NCI-H1048 (cell line): ENCODE data around the gene PBX2.
"Not testable (repeated sequence)": the region's sequence is repeated elsewhere in the genome, so short reads cannot be mapped to it uniquely, and the experiment has no call there.

Source experiments
- DNase-seq: peaks from one replicate; lab custom pipeline; 2025; lab: John Stamatoyannopoulos, UW

Gene PBX2

GRCh38 chr6:32190054-32190851 is at the start of gene PBX2:
PBX2 (minus strand) TSS chr6:32190202; CDS start chr6:32189915, 287 bp downstream.
- no peak for DNase-seq

DNA sequence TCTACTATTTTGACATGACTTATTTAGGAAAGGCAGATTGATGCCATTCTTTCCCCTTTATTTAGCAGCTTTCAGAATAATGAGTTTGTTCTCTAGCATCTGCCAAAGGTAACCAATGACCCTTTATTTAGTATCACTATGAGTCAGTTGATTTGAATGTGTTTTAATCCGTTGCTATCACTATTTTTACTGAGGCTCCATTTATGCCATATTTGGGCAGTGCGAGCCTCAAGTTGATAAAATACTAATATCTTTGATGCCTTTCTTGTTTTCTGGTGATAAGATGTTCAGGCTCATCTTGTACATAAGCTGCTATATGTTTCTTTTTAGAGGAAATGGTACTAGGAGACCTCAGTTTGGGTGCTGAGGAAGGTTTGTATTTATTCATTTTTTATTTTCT is 49.5 kb upstream of the PBX2 start:
- no peak for DNase-seq

DNA sequence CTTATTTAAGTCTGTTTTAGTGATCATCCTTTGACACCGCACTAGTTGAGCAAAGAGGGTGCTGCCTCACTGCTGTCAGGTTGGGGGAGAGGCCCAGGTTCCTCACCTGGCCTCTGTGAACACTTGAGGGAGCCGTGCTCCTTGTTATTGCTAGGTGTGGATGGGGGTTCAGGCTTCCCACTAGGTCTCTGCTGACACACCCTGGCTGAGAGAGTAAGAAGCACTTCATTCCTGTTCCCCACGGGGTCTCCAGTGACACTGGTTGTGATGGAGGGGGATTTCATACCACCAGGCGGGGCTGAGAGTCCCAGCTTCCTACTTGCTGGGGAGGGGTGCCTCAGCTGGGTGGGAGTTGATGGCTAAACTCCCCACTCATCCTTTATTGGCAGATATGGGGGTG is 44.9 kb upstream of the PBX2 start:
- DNase-seq: no peak

DNA sequence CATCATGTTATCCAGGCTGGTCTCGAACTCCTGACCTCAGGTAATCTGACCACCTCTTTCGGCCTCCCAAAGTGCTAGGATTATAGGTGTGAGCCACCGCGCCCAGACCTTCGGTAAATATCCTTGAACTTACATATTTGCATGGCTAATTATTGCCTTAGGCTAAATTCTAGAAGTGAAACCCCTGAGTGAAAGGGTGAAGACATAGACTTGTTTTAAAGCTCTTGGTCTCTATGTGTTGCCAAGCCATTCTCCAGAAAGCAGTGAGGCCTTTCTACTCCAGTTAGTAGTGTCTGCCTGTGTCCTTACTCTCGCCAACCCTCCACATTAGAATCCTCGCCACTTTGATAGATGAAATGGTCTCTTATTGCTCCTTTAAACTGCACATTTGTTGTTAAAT is 36.4 kb upstream of the PBX2 start:
- no peak for DNase-seq

GRCh38 chr6:32224696-32225095 is 34.7 kb upstream of the PBX2 start:
- no peak for DNase-seq

DNA sequence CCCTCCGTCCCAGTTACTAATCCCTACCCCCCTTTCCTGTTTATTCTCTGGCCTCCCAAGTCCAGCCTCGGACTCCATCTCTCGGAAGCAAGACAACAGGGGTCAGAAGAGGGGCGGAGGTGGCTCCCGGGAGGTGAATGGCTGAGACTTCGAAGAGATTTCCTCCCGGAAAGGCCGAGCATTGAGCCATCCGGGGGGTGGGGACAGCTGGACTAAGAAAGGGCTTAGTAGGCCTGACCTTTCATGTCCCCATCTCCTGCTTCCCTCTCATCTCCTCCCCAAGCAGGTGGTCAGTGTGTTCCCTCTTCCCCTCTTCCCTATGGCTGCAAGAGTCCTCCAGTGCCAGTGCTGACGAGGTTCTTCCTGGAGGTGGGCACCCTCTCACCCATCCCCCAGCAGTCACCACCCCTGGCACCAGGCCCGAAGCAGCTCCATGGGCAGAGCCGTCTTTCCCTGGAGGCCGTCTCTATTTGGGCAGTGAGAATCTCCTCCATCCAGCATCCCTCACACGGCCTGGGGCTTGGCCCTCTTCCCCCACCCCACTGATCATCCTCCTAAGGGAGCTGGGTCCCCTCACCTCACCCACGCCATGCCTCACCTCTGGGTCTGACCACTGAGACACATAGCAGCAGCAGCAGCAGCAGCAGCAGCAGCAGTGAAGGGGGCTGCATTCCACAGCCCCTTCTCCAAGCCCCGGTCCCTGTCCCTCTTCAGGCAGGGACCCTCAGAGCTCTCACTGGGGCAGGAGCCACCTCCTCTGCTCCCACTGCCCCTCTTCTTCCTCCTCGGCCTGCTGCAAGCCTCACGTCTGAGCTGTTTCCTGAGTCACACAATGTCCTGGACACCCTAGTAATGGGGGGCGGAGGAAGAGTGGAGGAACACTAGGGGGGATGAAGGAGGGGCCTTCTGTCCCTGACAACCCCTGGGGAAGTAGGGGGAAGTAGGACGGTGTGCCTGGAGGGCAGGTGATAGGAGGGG is 33.5 kb upstream of the PBX2 start, which contains the start of gene NOTCH4:
Gene NOTCH4 (minus strand): TSS at position 810 of the 978 bp plus-strand sequence. CDS start 139 bp downstream, at position 671.
- DNase-seq: no peak

GRCh38 chr6:32222333-32223230 is 32.6 kb upstream of the PBX2 start:
- no peak for DNase-seq

DNA sequence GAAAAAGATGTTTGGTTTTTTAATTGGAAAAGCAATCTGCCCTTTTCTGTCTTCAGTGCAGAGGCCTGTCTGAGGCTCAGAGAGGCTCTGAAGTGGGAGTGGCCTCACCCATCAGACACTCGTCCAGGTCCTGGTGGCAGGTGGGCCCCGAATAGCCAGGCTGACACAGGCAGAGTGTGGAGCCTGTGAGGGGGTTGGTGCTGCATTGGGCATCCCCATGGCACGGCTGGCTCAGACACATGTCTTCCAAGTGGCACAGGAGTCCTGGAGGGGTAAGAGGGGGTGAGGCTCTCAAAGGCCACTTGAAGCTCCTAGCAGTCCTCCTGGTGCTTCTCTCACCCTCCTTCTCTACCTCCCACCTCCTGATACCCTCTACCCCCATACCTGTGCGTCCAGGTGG is 30.0 kb upstream of the PBX2 start:
- no peak for DNase-seq

- no peak for DNase-seq
These were observed 28.2 kb upstream of the PBX2 start for GRCh38 chr6:32218167-32218566.

- no peak for DNase-seq
These were observed 27.0 kb upstream of the PBX2 start for GRCh38 chr6:32216998-32217397.

- DNase-seq: no peak
These were observed 26.3 kb upstream of the PBX2 start for GRCh38 chr6:32216285-32216684.

GRCh38 chr6:32215617-32216016 is 25.6 kb upstream of the PBX2 start:
- no peak for DNase-seq

- no peak for DNase-seq
These were observed 24.1 kb upstream of the PBX2 start for GRCh38 chr6:32214126-32214525.

DNA sequence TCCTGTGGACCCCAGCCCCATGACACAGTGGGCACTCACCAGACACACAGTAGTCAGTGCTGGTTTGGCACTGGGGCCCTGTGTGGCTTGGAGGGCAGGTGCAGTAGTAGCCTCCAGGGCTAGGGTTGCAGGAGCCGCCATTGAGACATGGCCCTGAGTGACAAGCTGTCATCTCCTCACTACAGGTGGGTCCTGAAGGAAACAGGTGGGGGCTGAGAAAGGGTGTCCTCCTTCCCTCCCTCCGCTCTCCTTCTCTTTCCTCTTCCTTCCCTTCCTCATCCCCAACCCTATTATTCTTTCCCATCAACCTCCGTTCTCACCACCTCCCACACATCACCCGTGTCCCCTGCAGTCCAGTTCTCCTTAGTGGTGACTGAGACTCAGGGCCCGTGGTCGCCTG is 23.6 kb upstream of the PBX2 start:
- DNase-seq: no peak

DNA sequence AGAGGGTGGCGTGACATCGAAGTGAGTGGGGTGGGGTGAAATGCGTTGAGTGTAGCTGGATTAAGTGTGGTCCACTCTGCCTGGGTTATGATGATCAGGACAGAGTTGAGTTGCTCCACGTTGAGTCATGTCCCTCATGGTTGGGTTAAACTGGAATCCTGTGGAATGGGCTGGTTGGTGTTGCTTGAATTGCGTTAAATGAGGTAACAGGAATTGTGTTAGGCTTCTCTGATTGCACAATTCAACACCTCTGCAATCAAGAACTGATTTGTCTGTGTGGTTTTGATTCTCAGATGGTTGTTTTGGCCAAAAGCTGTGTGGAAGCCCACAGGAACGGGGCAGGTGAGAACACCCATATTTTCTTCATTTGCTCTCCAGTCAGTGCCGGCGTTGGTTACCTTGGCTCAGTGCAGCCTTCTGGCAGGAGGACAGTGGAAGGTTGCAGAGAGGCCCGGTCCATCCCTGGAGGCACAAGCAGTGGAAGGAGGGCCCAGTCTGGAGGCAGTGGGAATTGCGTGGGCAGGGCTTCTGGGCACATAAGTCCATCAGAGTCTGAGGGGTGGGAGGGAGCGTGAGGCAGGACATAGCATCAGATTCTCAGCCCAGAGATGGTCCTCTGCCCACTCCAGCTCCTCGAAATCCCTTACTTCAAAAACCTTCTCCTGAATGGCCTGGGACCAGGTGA is 22.2 kb upstream of the PBX2 start:
- DNase-seq: no peak

DNA sequence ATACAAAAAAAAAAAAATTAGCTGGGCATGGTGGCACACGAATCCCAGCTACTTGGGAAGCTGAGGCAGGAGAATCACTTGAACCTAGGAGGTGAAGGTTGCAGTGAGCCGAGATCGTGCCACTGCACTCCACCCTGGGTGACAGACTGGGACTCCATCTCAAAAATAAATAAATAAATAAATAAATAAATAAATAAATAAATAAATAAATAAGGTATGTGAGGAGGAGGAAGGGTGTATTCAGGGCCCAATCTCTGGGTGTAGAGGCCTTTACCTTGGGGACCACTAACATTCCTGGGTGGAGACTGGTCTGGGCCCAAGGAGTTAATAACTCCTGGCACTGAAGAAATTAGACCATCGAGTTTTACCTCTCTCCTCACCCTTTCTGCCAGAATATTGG is 21.4 kb upstream of the PBX2 start:
- not testable (repeated sequence) for DNase-seq

GRCh38 chr6:32210191-32210601 is 20.2 kb upstream of the PBX2 start:
- no peak for DNase-seq

GRCh38 chr6:32208996-32209395 is 19.0 kb upstream of the PBX2 start:
- no peak for DNase-seq

GRCh38 chr6:32204268-32204715 is 14.3 kb upstream of the PBX2 start:
- DNase-seq: no peak

DNA sequence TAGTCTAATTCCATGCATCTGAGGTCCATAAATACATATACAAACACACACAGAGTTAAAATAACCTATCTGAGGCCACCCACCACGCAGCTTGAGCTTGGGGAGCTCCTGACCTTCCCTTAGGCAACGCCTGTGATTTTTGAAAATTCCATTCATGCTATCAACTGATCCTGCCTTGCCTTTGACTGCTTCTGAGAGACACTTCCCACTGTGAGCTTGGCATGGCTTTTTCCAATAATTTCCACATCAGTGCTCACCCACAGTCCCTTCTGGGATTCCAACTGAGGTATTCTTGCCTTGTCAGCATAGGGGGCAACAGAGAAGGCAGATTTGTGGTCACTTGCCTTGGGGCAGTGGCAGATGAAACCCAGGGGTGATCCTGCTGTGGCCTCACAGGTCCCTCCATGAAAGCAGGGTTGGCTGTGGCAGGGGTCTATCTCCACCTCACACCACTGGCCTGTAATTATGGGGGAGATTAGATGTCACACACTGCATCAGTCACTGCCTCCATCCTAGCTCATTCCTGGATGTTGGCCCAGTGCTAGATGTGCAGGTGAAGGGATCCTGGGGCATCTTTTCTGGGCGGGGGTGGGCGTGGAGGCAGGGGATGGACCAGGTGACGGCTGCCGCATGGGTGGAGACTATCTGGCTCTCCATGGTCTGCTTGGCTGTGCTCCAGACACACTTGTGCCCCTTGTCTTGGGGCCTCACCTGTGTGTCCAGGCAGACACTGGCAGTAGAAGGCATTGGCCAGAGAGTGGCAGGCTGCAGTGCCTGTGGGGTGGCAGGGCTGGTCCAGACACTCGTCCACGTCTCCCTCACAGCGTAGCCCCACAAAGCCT is 13.6 kb upstream of the PBX2 start:
- DNase-seq: no peak
